Tibial nerve (tissue), 4 donors: ENCODE data around the gene IRF4.

Experiments
- EP300 ChIP-seq, 2 donors: sonication (generic); formaldehyde crosslinking; IDR thresholded peaks; one replicate each; pipeline ENCODE4 v1.6.1; 2017; ENCODE audit warnings: antibody characterized with exemption in 2 of 2, mild to moderate bottlenecking in 1 of 2
- POLR2A ChIP-seq, 2 donors: fragments of 450-650 bp; IDR thresholded peaks; one replicate each; pipeline ENCODE4 v1.6.1; 2017; ENCODE audit warnings: antibody characterized with exemption in 2 of 2, mild to moderate bottlenecking in 2 of 2, moderate library complexity in 2 of 2
- TF ChIP-seq, protein P1 (sequence below), 5 experiments: fragments of 200-600 bp in 3 of 5; fragments of 450-650 bp in 2 of 5; sonication (generic) in 3 of 5; IDR thresholded peaks; one replicate each; pipeline ENCODE4 v1.5.1; 2016 to 2019; ENCODE audit warnings: antibody characterized with exemption in 5 of 5, mild to moderate bottlenecking in 3 of 5, moderate library complexity in 2 of 5

DNA sequence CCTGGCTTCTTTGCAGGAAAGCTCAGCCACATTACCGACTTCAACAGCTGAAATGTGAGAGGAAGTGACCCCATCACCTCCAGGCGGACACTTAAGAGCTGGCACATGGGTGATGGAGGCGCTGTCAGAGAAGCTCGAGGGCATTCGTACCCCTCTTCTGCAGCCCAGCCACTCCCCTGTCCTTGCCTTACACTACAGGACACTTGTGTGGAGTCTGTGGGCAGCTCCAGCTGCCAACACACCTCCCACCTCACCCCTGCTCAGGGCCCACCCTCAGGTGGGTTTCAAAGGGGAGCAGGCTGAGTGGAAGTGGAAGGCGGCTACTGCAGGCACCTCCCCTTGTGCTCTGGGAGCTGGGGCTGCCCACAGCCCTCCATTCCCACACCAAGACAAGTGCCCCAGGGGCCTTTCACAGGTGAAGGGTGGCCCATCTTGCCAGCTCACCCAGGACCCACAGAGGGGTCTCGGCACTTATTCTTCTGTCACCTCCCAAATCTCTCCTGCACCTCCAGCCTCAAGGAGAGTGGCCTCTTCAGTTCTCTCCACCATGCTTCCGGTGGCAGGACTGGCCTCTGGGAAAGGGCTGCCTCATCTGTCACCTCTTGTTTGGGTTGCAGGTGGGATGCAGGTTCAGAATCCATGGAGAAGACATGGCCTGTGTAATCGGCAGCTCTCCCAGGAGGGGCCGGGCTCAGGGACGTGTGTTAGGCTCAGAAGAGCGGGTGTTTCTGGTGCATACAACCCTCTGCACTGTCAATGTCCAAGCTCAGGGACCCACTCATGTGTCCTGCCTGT lies 49.8 kb downstream of the IRF4 start:
- TF ChIP-seq POLR2A (IDR thresholded peaks at IDR 0.05) = no peak
- TF ChIP-seq, protein P1, sequence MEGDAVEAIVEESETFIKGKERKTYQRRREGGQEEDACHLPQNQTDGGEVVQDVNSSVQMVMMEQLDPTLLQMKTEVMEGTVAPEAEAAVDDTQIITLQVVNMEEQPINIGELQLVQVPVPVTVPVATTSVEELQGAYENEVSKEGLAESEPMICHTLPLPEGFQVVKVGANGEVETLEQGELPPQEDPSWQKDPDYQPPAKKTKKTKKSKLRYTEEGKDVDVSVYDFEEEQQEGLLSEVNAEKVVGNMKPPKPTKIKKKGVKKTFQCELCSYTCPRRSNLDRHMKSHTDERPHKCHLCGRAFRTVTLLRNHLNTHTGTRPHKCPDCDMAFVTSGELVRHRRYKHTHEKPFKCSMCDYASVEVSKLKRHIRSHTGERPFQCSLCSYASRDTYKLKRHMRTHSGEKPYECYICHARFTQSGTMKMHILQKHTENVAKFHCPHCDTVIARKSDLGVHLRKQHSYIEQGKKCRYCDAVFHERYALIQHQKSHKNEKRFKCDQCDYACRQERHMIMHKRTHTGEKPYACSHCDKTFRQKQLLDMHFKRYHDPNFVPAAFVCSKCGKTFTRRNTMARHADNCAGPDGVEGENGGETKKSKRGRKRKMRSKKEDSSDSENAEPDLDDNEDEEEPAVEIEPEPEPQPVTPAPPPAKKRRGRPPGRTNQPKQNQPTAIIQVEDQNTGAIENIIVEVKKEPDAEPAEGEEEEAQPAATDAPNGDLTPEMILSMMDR (IDR thresholded peaks at IDR 0.05) = no peak
- TF ChIP-seq EP300 (IDR thresholded peaks at IDR 0.05) = no peak
